Karpas-422 (cell line): ENCODE data around the gene RABGGTA. TPM values are rescaled to one million over a fixed set of nuclear protein-coding genes. Genes with fewer than 3 reads are reported as not detected.
A peak's percentile ranks its signal among the peaks of the same experiment; 100 is the strongest.
"Not testable (repeated sequence)": the region's sequence is repeated elsewhere in the genome, so short reads cannot be mapped to it uniquely, and the experiment has no call there.

Experiments used
- DNase-seq: peaks from one replicate; pipeline ENCODE4 v3.0.0-alpha.2; 2015
- H2AFZ ChIP-seq: fragments of 200-600 bp; sonication (generic); 2 replicates; pipeline ENCODE4 v1.6.1; 2014; ENCODE audit warnings: antibody characterized with exemption, low read length, mixed read lengths
- H3K27ac ChIP-seq: fragments of 200-600 bp; sonication (generic); 2 replicates; pipeline ENCODE4 v1.5.1; 2014; ENCODE audit warnings: mild to moderate bottlenecking, low read length, moderate library complexity
- H3K27me3 ChIP-seq: fragments of 200-600 bp; sonication (generic); 2 replicates; pipeline ENCODE4 v1.6.1; 2014; ENCODE audit warnings: low read length, mixed read lengths
- H3K36me3 ChIP-seq: fragments of 200-600 bp; sonication (generic); 2 replicates; pipeline ENCODE4 v1.6.1; 2014; ENCODE audit warnings: low read length, mixed read lengths; ENCODE audit not compliant: insufficient read depth
- H3K4me1 ChIP-seq: fragments of 200-600 bp; sonication (generic); 2 replicates; pipeline ENCODE4 v1.6.1; 2014; ENCODE audit warnings: mild to moderate bottlenecking, low read length, mixed read lengths
- H3K4me2 ChIP-seq: fragments of 200-600 bp; sonication (generic); 2 replicates; pipeline ENCODE4 v1.6.1; 2014; ENCODE audit warnings: low read length, low read depth, mild to moderate bottlenecking; ENCODE audit not compliant: poor library complexity, severe bottlenecking
- H3K4me3 ChIP-seq: fragments of 200-600 bp; sonication (generic); 2 replicates; pipeline ENCODE4 v1.5.1; 2014; ENCODE audit warnings: mild to moderate bottlenecking, antibody characterized with exemption, low read length, mixed read lengths
- H3K79me2 ChIP-seq: fragments of 200-600 bp; sonication (generic); 2 replicates; pipeline ENCODE4 v1.6.1; 2014; ENCODE audit warnings: mild to moderate bottlenecking, low read length, mixed read lengths
- H3K9ac ChIP-seq: fragments of 200-600 bp; sonication (generic); 2 replicates; pipeline ENCODE4 v1.6.0; 2014; ENCODE audit warnings: low read length
- H3K9me2 ChIP-seq: fragments of 200-600 bp; sonication (generic), shearing (Covaris generic); replicated peaks from 2 replicates; pipeline ENCODE4 v1.6.0; 2014; ENCODE audit warnings: mild to moderate bottlenecking, low read length, moderate library complexity; ENCODE audit not compliant: insufficient read depth
- H3K9me3 ChIP-seq: fragments of 300-700, 200-600 bp; sonication (generic); 2 replicates; pipeline ENCODE4 v1.6.1; 2014; ENCODE audit warnings: low read length, mixed read lengths
- H4K20me1 ChIP-seq: fragments of 200-600 bp; sonication (generic); 2 replicates; pipeline ENCODE4 v1.6.1; 2014; ENCODE audit warnings: mild to moderate bottlenecking, antibody characterized with exemption, low read length, low read depth; ENCODE audit not compliant: insufficient read depth
- small RNA-seq: library from RNA; depleted of rRNA; stranded (forward); fragments of <200 nt; gene quantifications from one replicate; pipeline ENCODE3, GENCODE V24; 2014
- total RNA-seq: library from RNA; depleted of rRNA; stranded (reverse); fragments of >200 nt; shearing (Covaris generic); gene quantifications from 2 replicates; pipeline ENCODE4 v1.2.3, GENCODE V29; 2014; ENCODE audit warnings: low replicate concordance; rRNA removed

The RABGGTA gene
- total RNA-seq, 1 experiment from 2014 or later: 45.1 TPM

- Histone ChIP-seq H3K79me2 (peaks cover 96% of the 10 kb centered on the region), H3K27ac (no peak overlapping the region), H3K9ac (no peak overlapping the region), H3K9me2 (no peaks in the 10 kb centered on the region), H3K27me3 (no peaks in the 10 kb centered on the region), H2AFZ (no peak overlapping the region), H4K20me1 (no peaks in the 10 kb centered on the region), H3K9me3 (no peaks in the 10 kb centered on the region), H3K36me3 (peaks cover 7% of the 10 kb centered on the region; the same call in 1 of the 2 replicates), H3K4me1 (no peaks in the 10 kb centered on the region), H3K4me3 (no peak overlapping the region), H3K4me2 (no peak overlapping the region)
- DNase-seq: no peak
Observed at GRCh38 chr14:24224618-24225071, 46.8 kb downstream of the RABGGTA start.

- H3K9me2 ChIP-seq, H3K4me1 ChIP-seq, H4K20me1 ChIP-seq, H3K27me3 ChIP-seq, H3K27ac ChIP-seq, H3K4me2 ChIP-seq, H3K36me3 ChIP-seq, H3K9me3 ChIP-seq, H3K9ac ChIP-seq, H2AFZ ChIP-seq, DNase-seq, H3K4me3 ChIP-seq: not testable (repeated sequence)
- H3K79me2 ChIP-seq: peaks cover 87% of the 10 kb centered on the region
Observed at GRCh38 chr14:24222987-24223386, 48.4 kb downstream of the RABGGTA start.

GRCh38 chr14:24219521-24219920 is 51.9 kb downstream of the RABGGTA start:
- no peak overlapping the region for H3K4me3 ChIP-seq
- H4K20me1 ChIP-seq: no peaks in the 10 kb centered on the region
- no peak overlapping the region for H3K4me2 ChIP-seq
- no peaks in the 10 kb centered on the region for H3K9me3 ChIP-seq
- H3K36me3 ChIP-seq: no peaks in the 10 kb centered on the region
- H2AFZ ChIP-seq: no peak overlapping the region
- H3K27me3 ChIP-seq: no peaks in the 10 kb centered on the region
- peaks cover 18% of the 10 kb centered on the region for H3K4me1 ChIP-seq
- DNase-seq: no peak
- peaks cover 54% of the 10 kb centered on the region for H3K79me2 ChIP-seq
- no peaks in the 10 kb centered on the region for H3K9me2 ChIP-seq
- H3K9ac ChIP-seq: no peak overlapping the region
- H3K27ac ChIP-seq: no peak overlapping the region

GRCh38 chr14:24219080-24219479 is 52.3 kb downstream of the RABGGTA start:
- H3K9me2 ChIP-seq: no peaks in the 10 kb centered on the region
- H3K27me3 ChIP-seq: no peaks in the 10 kb centered on the region
- H3K4me1 ChIP-seq: peaks cover 23% of the 10 kb centered on the region
- no peaks in the 10 kb centered on the region for H4K20me1 ChIP-seq
- H3K36me3 ChIP-seq: no peaks in the 10 kb centered on the region
- no peak overlapping the region for H3K4me2 ChIP-seq
- no peaks in the 10 kb centered on the region for H3K9me3 ChIP-seq
- no peak overlapping the region for H3K9ac ChIP-seq
- no peak for DNase-seq
- H3K79me2 ChIP-seq: peaks cover 53% of the 10 kb centered on the region
- no peak overlapping the region for H3K4me3 ChIP-seq
- no peak overlapping the region for H2AFZ ChIP-seq
- H3K27ac ChIP-seq: no peak overlapping the region

GRCh38 chr14:24216876-24217275 is 54.5 kb downstream of the RABGGTA start:
- not testable (repeated sequence) for H3K9me3 ChIP-seq, DNase-seq, H2AFZ ChIP-seq, H3K36me3 ChIP-seq, H4K20me1 ChIP-seq, H3K4me2 ChIP-seq, H3K27ac ChIP-seq, H3K9ac ChIP-seq, H3K9me2 ChIP-seq, H3K27me3 ChIP-seq, H3K4me3 ChIP-seq
- Histone ChIP-seq H3K79me2 (peaks cover 41% of the 10 kb centered on the region), H3K4me1 (peaks cover 36% of the 10 kb centered on the region)

- no peaks in the 10 kb centered on the region for H3K27me3 ChIP-seq
- H3K4me2 ChIP-seq: peak overlapping the region; percentile 81
- H3K4me3 ChIP-seq: peak overlapping the region; percentile 83; the same call in 1 of the 2 replicates
- H4K20me1 ChIP-seq: no peaks in the 10 kb centered on the region
- peaks cover 40% of the 10 kb centered on the region for H3K4me1 ChIP-seq
- no peak for DNase-seq
- no peak overlapping the region for H2AFZ ChIP-seq
- H3K9me2 ChIP-seq: no peaks in the 10 kb centered on the region
- H3K79me2 ChIP-seq: peaks cover 41% of the 10 kb centered on the region
- H3K36me3 ChIP-seq: peaks cover 8% of the 10 kb centered on the region
- H3K27ac ChIP-seq: peak overlapping the region; percentile 13; the same call in 1 of the 2 replicates
- H3K9me3 ChIP-seq: no peaks in the 10 kb centered on the region
- H3K9ac ChIP-seq: peak overlapping the region; percentile 91
Observed at GRCh38 chr14:24216345-24216699, 55.1 kb downstream of the RABGGTA start.

Small RNA genes within 50 kb of the gene (small RNA-seq; reads per million reads assigned to genes)
- gene MDP1: not detected

Other genes starting within 250 kb of the RABGGTA start
- gene CARMIL3, start 219.6 kb downstream of the RABGGTA start, total RNA-seq: 58.4 and 110 TPM in 2 replicates
- 0.04 and 1.3 TPM in 2 replicates for gene CPNE6, start 200.0 kb downstream of the RABGGTA start, total RNA-seq
- 106 and 151 TPM in 2 replicates for gene PCK2, start 177.3 kb downstream of the RABGGTA start, total RNA-seq
- gene DCAF11, start 156.8 kb downstream of the RABGGTA start, total RNA-seq: 93.5 and 103 TPM in 2 replicates
- gene NRL, start 156.6 kb downstream of the RABGGTA start, total RNA-seq: 1.5 and 2.5 TPM in 2 replicates
- 0.89 and 1.6 TPM in 2 replicates for gene FITM1, start 140.9 kb downstream of the RABGGTA start, total RNA-seq
- gene PSME1, start 135.4 kb downstream of the RABGGTA start, total RNA-seq: 435 and 452 TPM in 2 replicates
- gene EMC9, start 130.0 kb downstream of the RABGGTA start, total RNA-seq: 35.3 and 95.4 TPM in 2 replicates
- 469 and 536 TPM in 2 replicates for gene PSME2, start 125.0 kb downstream of the RABGGTA start, total RNA-seq
- gene RNF31, start 124.1 kb downstream of the RABGGTA start, total RNA-seq: 82.0 and 153 TPM in 2 replicates
- gene IRF9, start 110.3 kb downstream of the RABGGTA start, total RNA-seq: 72.7 and 79.8 TPM in 2 replicates
- 22.1 and 34.6 TPM in 2 replicates for gene REC8, start 99.5 kb downstream of the RABGGTA start, total RNA-seq
- 48.9 and 118 TPM in 2 replicates for gene IPO4, start 82.8 kb downstream of the RABGGTA start, total RNA-seq
- 31.3 and 49.0 TPM in 2 replicates for gene TM9SF1, start 76.2 kb downstream of the RABGGTA start, total RNA-seq
- gene TSSK4, start 65.9 kb downstream of the RABGGTA start, total RNA-seq: 4.2 TPM in 1 of 2 replicates, not detected in the other
- 36.8 and 94.6 TPM in 2 replicates for gene CHMP4A, start 58.1 kb downstream of the RABGGTA start, total RNA-seq
- 30.7 and 35.4 TPM in 2 replicates for gene MDP1, start 55.5 kb downstream of the RABGGTA start, total RNA-seq
- 293 and 323 TPM in 2 replicates for gene NEDD8, start 39.2 kb downstream of the RABGGTA start, total RNA-seq
- 132 and 164 TPM in 2 replicates for gene GMPR2, start 38.7 kb downstream of the RABGGTA start, total RNA-seq
- gene TINF2, start 29.0 kb downstream of the RABGGTA start, total RNA-seq: 81.1 and 104 TPM in 2 replicates
- 1.3 and 5.2 TPM in 2 replicates for gene TGM1, start 8.4 kb downstream of the RABGGTA start, total RNA-seq
- gene DHRS1, start 28.2 kb upstream of the RABGGTA start, total RNA-seq: 27.1 and 35.9 TPM in 2 replicates
- 42.0 and 44.7 TPM in 2 replicates for gene NOP9, start 28.3 kb upstream of the RABGGTA start, total RNA-seq
- 7.1 and 9.9 TPM in 2 replicates for gene CIDEB, start 36.4 kb upstream of the RABGGTA start, total RNA-seq
- 12.9 and 41.5 TPM in 2 replicates for gene LTB4R2, start 38.5 kb upstream of the RABGGTA start, total RNA-seq
- 26.6 and 29.6 TPM in 2 replicates for gene LTB4R, start 39.9 kb upstream of the RABGGTA start, total RNA-seq
- 0.07 and 0.69 TPM in 2 replicates for gene ADCY4, start 63.5 kb upstream of the RABGGTA start, total RNA-seq
- 1.6 and 2.3 TPM in 2 replicates for gene RIPK3, start 68.4 kb upstream of the RABGGTA start, total RNA-seq
- gene NFATC4, start 96.6 kb upstream of the RABGGTA start, total RNA-seq: 17.1 and 19.9 TPM in 2 replicates
- gene NYNRIN, start 127.4 kb upstream of the RABGGTA start, total RNA-seq: not detected in 2 replicates
- 1.1 and 3.6 TPM in 2 replicates for gene CBLN3, start 158.1 kb upstream of the RABGGTA start, total RNA-seq
- 50.8 and 109 TPM in 2 replicates for gene KHNYN, start 158.4 kb upstream of the RABGGTA start, total RNA-seq
- gene SDR39U1, start 171.2 kb upstream of the RABGGTA start, total RNA-seq: 53.3 and 77.2 TPM in 2 replicates
- gene CMA1, start 236.7 kb upstream of the RABGGTA start, total RNA-seq: not detected in 2 replicates